HEK293 (cell line): ENCODE measurements around the gene RGSL1.

Experiments
- EGR2 ChIP-seq: fragments of 450-650 bp; formaldehyde crosslinking; IDR thresholded peaks from 2 replicates; pipeline ENCODE4 v1.5.1; 2016; ENCODE audit warnings: low read depth, missing biosample characterization, missing genetic modification characterization
- ZNF146 ChIP-seq: fragments of 450-650 bp; formaldehyde crosslinking; IDR thresholded peaks from 2 replicates; pipeline ENCODE4 v1.5.1; 2016; ENCODE audit warnings: missing biosample characterization, missing genetic modification characterization
- ZNF19 ChIP-seq: fragments of 450-650 bp; formaldehyde crosslinking; IDR thresholded peaks from 2 replicates; pipeline ENCODE4; 2016; ENCODE audit warnings: missing biosample characterization, missing genetic modification characterization, low read depth
- ZNF211 ChIP-seq: fragments of 450-650 bp; formaldehyde crosslinking; IDR thresholded peaks from 2 replicates; pipeline ENCODE4 v1.5.1; 2016; ENCODE audit warnings: low read depth, missing biosample characterization, missing genetic modification characterization
- ZNF302 ChIP-seq: fragments of 450-650 bp; formaldehyde crosslinking; IDR thresholded peaks from 2 replicates; pipeline ENCODE4 v1.5.1; 2016; ENCODE audit warnings: missing biosample characterization, missing genetic modification characterization, low read depth
- ZNF324 ChIP-seq: fragments of 450-650 bp; formaldehyde crosslinking; IDR thresholded peaks from 2 replicates; pipeline ENCODE4 v1.5.1; 2016; ENCODE audit warnings: missing biosample characterization, missing genetic modification characterization
- ZNF433 ChIP-seq: fragments of 450-650 bp; formaldehyde crosslinking; IDR thresholded peaks from 2 replicates; pipeline ENCODE4 v1.5.1; 2016; ENCODE audit warnings: missing biosample characterization, missing genetic modification characterization, low read depth
- ZNF521 ChIP-seq: fragments of 450-650 bp; formaldehyde crosslinking; IDR thresholded peaks from 2 replicates; pipeline ENCODE4 v1.5.1; 2017; ENCODE audit warnings: missing biosample characterization, mild to moderate bottlenecking, missing genetic modification characterization
- ZNF664 ChIP-seq: fragments of 450-650 bp; formaldehyde crosslinking; IDR thresholded peaks from 2 replicates; pipeline ENCODE4 v1.5.1; 2016; ENCODE audit warnings: missing biosample characterization, missing genetic modification characterization
- ZNF777 ChIP-seq: fragments of 450-650 bp; formaldehyde crosslinking; IDR thresholded peaks from 2 replicates; pipeline ENCODE4 v1.5.1; 2017; ENCODE audit warnings: missing biosample characterization, missing genetic modification characterization, borderline replicate concordance
- TF ChIP-seq, protein P1 (sequence below): fragments of 450-650 bp; formaldehyde crosslinking; IDR thresholded peaks from 2 replicates; pipeline ENCODE4 v1.5.1; 2016; ENCODE audit warnings: missing biosample characterization, missing genetic modification characterization
- TF ChIP-seq, protein P2 (sequence below): sonication (generic); formaldehyde crosslinking; IDR thresholded peaks from 2 replicates; pipeline ENCODE4 v1.8.1; 2022; ENCODE audit warnings: mild to moderate bottlenecking, moderate library complexity, missing genetic modification reagents
- TF ChIP-seq, protein P3 (sequence below): fragments of 450-650 bp; formaldehyde crosslinking; IDR thresholded peaks from 2 replicates; pipeline ENCODE4 v1.5.1; 2016; ENCODE audit warnings: missing biosample characterization, missing genetic modification characterization
- TF ChIP-seq, protein P4 (sequence below): fragments of 450-650 bp; formaldehyde crosslinking; IDR thresholded peaks from 2 replicates; pipeline ENCODE4 v1.5.1; 2017; ENCODE audit warnings: missing biosample characterization, missing genetic modification characterization
- TF ChIP-seq, protein P5 (sequence below): fragments of 450-650 bp; formaldehyde crosslinking; IDR thresholded peaks from 2 replicates; pipeline ENCODE4 v1.5.1; 2016; ENCODE audit warnings: missing biosample characterization, missing genetic modification characterization, borderline replicate concordance
- TF ChIP-seq, protein P6 (sequence below): fragments of 450-650 bp; formaldehyde crosslinking; IDR thresholded peaks from 2 replicates; pipeline ENCODE4 v1.5.1; 2017; ENCODE audit warnings: missing biosample characterization, mild to moderate bottlenecking, missing genetic modification characterization, moderate library complexity
- TF ChIP-seq, protein P7 (sequence below): fragments of 450-650 bp; formaldehyde crosslinking; IDR thresholded peaks from 2 replicates; pipeline ENCODE4 v1.5.1; 2016; ENCODE audit warnings: missing biosample characterization, missing genetic modification characterization, low read depth

Gene RGSL1

DNA sequence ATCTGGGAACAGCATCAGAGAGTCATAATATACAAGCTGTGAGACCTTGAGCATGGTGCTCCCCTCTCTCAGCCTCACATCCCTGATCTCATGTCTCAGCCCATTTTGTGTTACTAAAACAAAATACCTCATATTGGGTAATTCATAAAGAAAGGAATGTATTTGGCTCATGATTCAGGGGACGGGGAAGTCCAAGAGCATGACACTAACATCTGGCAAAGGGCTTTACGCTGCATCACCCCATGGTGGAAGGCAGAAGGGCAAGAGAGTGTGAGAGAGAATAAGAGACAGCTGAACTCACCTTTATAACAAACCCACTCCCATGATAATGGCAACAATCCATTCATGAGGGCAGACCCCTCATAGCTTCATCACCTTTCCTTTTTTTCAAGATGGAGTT, 102.6 kb downstream of the RGSL1 start (continued):
- TF ChIP-seq ZNF324 (no peak), ZNF664 (tag by site-specific recombination) (no peak), ZNF146 (tag by site-specific recombination) (no peak), ZNF19 (tag by site-specific recombination) (no peak), ZNF211 (tag by site-specific recombination) (no peak), ZNF777 (no peak), EGR2 (no peak), ZNF521 (tag by site-specific recombination) (no peak), ZNF302 (tag by site-specific recombination) (no peak), ZNF433 (tag by site-specific recombination) (no peak)
- TF ChIP-seq, protein P1, sequence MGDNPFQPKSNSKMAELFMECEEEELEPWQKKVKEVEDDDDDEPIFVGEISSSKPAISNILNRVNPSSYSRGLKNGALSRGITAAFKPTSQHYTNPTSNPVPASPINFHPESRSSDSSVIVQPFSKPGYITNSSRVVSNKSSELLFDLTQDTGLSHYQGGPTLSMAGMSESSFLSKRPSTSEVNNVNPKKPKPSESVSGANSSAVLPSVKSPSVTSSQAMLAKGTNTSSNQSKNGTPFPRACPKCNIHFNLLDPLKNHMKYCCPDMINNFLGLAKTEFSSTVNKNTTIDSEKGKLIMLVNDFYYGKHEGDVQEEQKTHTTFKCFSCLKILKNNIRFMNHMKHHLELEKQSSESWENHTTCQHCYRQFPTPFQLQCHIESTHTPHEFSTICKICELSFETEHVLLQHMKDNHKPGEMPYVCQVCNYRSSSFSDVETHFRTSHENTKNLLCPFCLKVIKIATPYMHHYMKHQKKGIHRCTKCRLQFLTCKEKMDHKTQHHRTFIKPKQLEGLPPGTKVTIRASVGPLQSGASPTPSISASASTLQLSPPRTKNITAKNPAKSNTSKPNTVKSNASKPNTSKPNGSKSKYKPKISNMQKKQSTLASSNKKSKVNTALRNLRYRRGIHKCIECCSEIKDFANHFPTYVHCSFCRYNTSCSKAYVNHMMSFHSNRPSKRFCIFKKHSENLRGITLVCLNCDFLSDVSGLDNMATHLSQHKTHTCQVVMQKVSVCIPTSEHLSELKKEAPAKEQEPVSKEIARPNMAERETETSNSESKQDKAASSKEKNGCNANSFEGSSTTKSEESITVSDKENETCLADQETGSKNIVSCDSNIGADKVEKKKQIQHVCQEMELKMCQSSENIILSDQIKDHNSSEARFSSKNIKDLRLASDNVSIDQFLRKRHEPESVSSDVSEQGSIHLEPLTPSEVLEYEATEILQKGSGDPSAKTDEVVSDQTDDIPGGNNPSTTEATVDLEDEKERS (tag by site-specific recombination): no peak
- TF ChIP-seq, protein P2, sequence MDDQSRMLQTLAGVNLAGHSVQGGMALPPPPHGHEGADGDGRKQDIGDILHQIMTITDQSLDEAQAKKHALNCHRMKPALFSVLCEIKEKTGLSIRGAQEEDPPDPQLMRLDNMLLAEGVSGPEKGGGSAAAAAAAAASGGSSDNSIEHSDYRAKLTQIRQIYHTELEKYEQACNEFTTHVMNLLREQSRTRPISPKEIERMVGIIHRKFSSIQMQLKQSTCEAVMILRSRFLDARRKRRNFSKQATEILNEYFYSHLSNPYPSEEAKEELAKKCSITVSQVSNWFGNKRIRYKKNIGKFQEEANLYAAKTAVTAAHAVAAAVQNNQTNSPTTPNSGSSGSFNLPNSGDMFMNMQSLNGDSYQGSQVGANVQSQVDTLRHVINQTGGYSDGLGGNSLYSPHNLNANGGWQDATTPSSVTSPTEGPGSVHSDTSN (CRISPR knock-in tag): no peak
- TF ChIP-seq, protein P3, sequence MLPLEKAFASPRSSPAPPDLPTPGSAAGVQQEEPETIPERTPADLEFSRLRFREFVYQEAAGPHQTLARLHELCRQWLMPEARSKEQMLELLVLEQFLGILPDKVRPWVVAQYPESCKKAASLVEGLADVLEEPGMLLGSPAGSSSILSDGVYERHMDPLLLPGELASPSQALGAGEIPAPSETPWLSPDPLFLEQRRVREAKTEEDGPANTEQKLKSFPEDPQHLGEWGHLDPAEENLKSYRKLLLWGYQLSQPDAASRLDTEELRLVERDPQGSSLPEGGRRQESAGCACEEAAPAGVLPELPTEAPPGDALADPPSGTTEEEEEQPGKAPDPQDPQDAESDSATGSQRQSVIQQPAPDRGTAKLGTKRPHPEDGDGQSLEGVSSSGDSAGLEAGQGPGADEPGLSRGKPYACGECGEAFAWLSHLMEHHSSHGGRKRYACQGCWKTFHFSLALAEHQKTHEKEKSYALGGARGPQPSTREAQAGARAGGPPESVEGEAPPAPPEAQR (tag by site-specific recombination): no peak
- TF ChIP-seq, protein P4, sequence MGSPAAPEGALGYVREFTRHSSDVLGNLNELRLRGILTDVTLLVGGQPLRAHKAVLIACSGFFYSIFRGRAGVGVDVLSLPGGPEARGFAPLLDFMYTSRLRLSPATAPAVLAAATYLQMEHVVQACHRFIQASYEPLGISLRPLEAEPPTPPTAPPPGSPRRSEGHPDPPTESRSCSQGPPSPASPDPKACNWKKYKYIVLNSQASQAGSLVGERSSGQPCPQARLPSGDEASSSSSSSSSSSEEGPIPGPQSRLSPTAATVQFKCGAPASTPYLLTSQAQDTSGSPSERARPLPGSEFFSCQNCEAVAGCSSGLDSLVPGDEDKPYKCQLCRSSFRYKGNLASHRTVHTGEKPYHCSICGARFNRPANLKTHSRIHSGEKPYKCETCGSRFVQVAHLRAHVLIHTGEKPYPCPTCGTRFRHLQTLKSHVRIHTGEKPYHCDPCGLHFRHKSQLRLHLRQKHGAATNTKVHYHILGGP (tag by site-specific recombination): no peak
- TF ChIP-seq, protein P5, sequence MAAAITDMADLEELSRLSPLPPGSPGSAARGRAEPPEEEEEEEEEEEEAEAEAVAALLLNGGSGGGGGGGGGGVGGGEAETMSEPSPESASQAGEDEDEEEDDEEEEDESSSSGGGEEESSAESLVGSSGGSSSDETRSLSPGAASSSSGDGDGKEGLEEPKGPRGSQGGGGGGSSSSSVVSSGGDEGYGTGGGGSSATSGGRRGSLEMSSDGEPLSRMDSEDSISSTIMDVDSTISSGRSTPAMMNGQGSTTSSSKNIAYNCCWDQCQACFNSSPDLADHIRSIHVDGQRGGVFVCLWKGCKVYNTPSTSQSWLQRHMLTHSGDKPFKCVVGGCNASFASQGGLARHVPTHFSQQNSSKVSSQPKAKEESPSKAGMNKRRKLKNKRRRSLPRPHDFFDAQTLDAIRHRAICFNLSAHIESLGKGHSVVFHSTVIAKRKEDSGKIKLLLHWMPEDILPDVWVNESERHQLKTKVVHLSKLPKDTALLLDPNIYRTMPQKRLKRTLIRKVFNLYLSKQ: no peak
- TF ChIP-seq, protein P6, sequence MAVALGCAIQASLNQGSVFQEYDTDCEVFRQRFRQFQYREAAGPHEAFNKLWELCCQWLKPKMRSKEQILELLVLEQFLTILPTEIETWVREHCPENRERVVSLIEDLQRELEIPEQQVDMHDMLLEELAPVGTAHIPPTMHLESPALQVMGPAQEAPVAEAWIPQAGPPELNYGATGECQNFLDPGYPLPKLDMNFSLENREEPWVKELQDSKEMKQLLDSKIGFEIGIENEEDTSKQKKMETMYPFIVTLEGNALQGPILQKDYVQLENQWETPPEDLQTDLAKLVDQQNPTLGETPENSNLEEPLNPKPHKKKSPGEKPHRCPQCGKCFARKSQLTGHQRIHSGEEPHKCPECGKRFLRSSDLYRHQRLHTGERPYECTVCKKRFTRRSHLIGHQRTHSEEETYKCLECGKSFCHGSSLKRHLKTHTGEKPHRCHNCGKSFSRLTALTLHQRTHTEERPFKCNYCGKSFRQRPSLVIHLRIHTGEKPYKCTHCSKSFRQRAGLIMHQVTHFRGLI (tag by site-specific recombination): no peak
- TF ChIP-seq, protein P7, sequence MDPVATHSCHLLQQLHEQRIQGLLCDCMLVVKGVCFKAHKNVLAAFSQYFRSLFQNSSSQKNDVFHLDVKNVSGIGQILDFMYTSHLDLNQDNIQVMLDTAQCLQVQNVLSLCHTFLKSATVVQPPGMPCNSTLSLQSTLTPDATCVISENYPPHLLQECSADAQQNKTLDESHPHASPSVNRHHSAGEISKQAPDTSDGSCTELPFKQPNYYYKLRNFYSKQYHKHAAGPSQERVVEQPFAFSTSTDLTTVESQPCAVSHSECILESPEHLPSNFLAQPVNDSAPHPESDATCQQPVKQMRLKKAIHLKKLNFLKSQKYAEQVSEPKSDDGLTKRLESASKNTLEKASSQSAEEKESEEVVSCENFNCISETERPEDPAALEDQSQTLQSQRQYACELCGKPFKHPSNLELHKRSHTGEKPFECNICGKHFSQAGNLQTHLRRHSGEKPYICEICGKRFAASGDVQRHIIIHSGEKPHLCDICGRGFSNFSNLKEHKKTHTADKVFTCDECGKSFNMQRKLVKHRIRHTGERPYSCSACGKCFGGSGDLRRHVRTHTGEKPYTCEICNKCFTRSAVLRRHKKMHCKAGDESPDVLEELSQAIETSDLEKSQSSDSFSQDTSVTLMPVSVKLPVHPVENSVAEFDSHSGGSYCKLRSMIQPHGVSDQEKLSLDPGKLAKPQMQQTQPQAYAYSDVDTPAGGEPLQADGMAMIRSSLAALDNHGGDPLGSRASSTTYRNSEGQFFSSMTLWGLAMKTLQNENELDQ: no peak
